BLaER1 (cell line): ENCODE measurements around the gene ATRN.

Experiments used
- H3K27ac ChIP-seq: shearing (Covaris generic); formaldehyde crosslinking; 2 replicates; pipeline ENCODE4 v1.8.1; 2022
- H3K27me3 ChIP-seq: shearing (Covaris generic); formaldehyde crosslinking; 2 replicates; pipeline ENCODE4 v1.8.1; 2022
- H3K36me3 ChIP-seq: shearing (Covaris generic); formaldehyde crosslinking; 2 replicates; pipeline ENCODE4 v1.8.1; 2022
- H3K4me1 ChIP-seq: shearing (Covaris generic); formaldehyde crosslinking; 2 replicates; pipeline ENCODE4 v1.8.1; 2022
- H3K4me2 ChIP-seq: shearing (Covaris generic); formaldehyde crosslinking; 2 replicates; pipeline ENCODE4 v1.8.1; 2022
- H3K4me3 ChIP-seq: shearing (Covaris generic); formaldehyde crosslinking; 2 replicates; pipeline ENCODE4 v1.8.1; 2022
- H3K9ac ChIP-seq: shearing (Covaris generic); formaldehyde crosslinking; 2 replicates; pipeline ENCODE4 v1.8.1; 2022
- H3K9me3 ChIP-seq: shearing (Covaris generic); formaldehyde crosslinking; 2 replicates; pipeline ENCODE4 v1.8.1; 2022
- H4K20me1 ChIP-seq: shearing (Covaris generic); formaldehyde crosslinking; 2 replicates; pipeline ENCODE4 v1.8.1; 2022
- Cebpa-rat ChIP-seq: shearing (Covaris generic); IDR thresholded peaks from 2 replicates; pipeline ENCODE4 v1.8.1; 2022

The ATRN gene

GRCh38 chr20:3659492-3660261 is 188.9 kb downstream of the ATRN start:
- Histone ChIP-seq H3K4me2 (no peak overlapping the region), H3K9me3 (no peaks in the 10 kb centered on the region), H3K36me3 (no peaks in the 10 kb centered on the region), H3K27me3 (peaks cover 42% of the 10 kb centered on the region), H3K4me3 (no peak overlapping the region), H4K20me1 (no peaks in the 10 kb centered on the region; the same call in 1 of the 2 replicates), H3K4me1 (peaks cover 25% of the 10 kb centered on the region), H3K27ac (no peak overlapping the region), H3K9ac (no peak overlapping the region)
- no peak for TF ChIP-seq Cebpa-rat

- Histone ChIP-seq H3K27me3 (peaks cover 42% of the 10 kb centered on the region), H3K4me3 (no peak overlapping the region), H3K9ac (no peak overlapping the region), H4K20me1 (no peaks in the 10 kb centered on the region; the same call in 1 of the 2 replicates), H3K4me1 (peaks cover 29% of the 10 kb centered on the region), H3K36me3 (no peaks in the 10 kb centered on the region), H3K27ac (no peak overlapping the region), H3K9me3 (no peaks in the 10 kb centered on the region), H3K4me2 (peak overlapping the region; percentile 36)
- TF ChIP-seq Cebpa-rat = no peak
Measured at GRCh38 chr20:3660262-3661059, 189.6 kb downstream of the ATRN start.

GRCh38 chr20:3661060-3661813 is 190.4 kb downstream of the ATRN start:
- H3K27ac ChIP-seq = no peak overlapping the region
- peaks cover 37% of the 10 kb centered on the region for H3K4me1 ChIP-seq
- no peak overlapping the region for H3K4me3 ChIP-seq
- H4K20me1 ChIP-seq = no peaks in the 10 kb centered on the region; the same call in 1 of the 2 replicates
- TF ChIP-seq Cebpa-rat = no peak
- peaks cover 42% of the 10 kb centered on the region for H3K27me3 ChIP-seq
- H3K9me3 ChIP-seq = no peaks in the 10 kb centered on the region
- no peaks in the 10 kb centered on the region for H3K36me3 ChIP-seq
- H3K9ac ChIP-seq = no peak overlapping the region
- peak overlapping the region; percentile 36 for H3K4me2 ChIP-seq

GRCh38 chr20:3661814-3662665 is 191.2 kb downstream of the ATRN start:
- Histone ChIP-seq H3K4me2 (no peak overlapping the region), H3K27ac (no peak overlapping the region), H4K20me1 (no peaks in the 10 kb centered on the region; the same call in 1 of the 2 replicates), H3K9ac (no peak overlapping the region), H3K4me1 (peaks cover 45% of the 10 kb centered on the region), H3K4me3 (no peak overlapping the region), H3K36me3 (no peaks in the 10 kb centered on the region), H3K27me3 (peaks cover 42% of the 10 kb centered on the region), H3K9me3 (no peaks in the 10 kb centered on the region)
- no peak for TF ChIP-seq Cebpa-rat

GRCh38 chr20:3663031-3663701 is 192.3 kb downstream of the ATRN start, which contains the start of gene GFRA4:
TSS of gene GFRA4 (minus strand) at chr20:3663399. CDS start at chr20:3663399, 0 bp downstream.
- Histone ChIP-seq H3K9ac (no peak within 1 kb of the TSS), H4K20me1 (no peaks in the 10 kb centered on the region; the same call in 1 of the 2 replicates), H3K9me3 (no peaks in the 10 kb centered on the region), H3K4me3 (no peak within 1 kb of the TSS), H3K4me1 (peaks cover 53% of the 10 kb centered on the region), H3K27ac (no peak within 1 kb of the TSS), H3K36me3 (no peaks in the 10 kb centered on the region), H3K27me3 (peaks cover 42% of the 10 kb centered on the region), H3K4me2 (no peak within 1 kb of the TSS)
- TF ChIP-seq Cebpa-rat = no peak

- Histone ChIP-seq H3K4me3 (no peak overlapping the region), H3K27ac (no peak overlapping the region), H3K27me3 (peaks cover 42% of the 10 kb centered on the region), H3K9ac (no peak overlapping the region), H3K4me2 (no peak overlapping the region), H3K9me3 (no peaks in the 10 kb centered on the region), H4K20me1 (no peaks in the 10 kb centered on the region; the same call in 1 of the 2 replicates), H3K4me1 (peaks cover 53% of the 10 kb centered on the region), H3K36me3 (no peaks in the 10 kb centered on the region)
- TF ChIP-seq Cebpa-rat = no peak
Measured at GRCh38 chr20:3663858-3664257, 193.0 kb downstream of the ATRN start.

- peaks cover 79% of the 10 kb centered on the region for H3K4me1 ChIP-seq
- H3K27ac ChIP-seq = no peak overlapping the region
- peak overlapping the region; percentile 79 for H3K4me2 ChIP-seq
- H3K9me3 ChIP-seq = no peaks in the 10 kb centered on the region
- no peaks in the 10 kb centered on the region for H3K36me3 ChIP-seq
- no peaks in the 10 kb centered on the region for H4K20me1 ChIP-seq
- H3K9ac ChIP-seq = no peak overlapping the region
- H3K4me3 ChIP-seq = no peak overlapping the region
- peaks cover 8% of the 10 kb centered on the region for H3K27me3 ChIP-seq
- no peak for TF ChIP-seq Cebpa-rat
Measured at GRCh38 chr20:3667434-3668037, 196.7 kb downstream of the ATRN start.

- no peak for TF ChIP-seq Cebpa-rat
Measured at GRCh38 chr20:3669710-3670367, 199.0 kb downstream of the ATRN start.

More at GRCh38 chr20:3669710-3670367, 199.0 kb downstream of the ATRN start:
- Histone ChIP-seq H3K4me1 (peaks cover 84% of the 10 kb centered on the region), H3K36me3 (no peaks in the 10 kb centered on the region), H4K20me1 (no peaks in the 10 kb centered on the region), H3K27ac (peak overlapping the region; percentile 89), H3K4me3 (peak overlapping the region; percentile 37; the same call in 1 of the 2 replicates), H3K9me3 (no peaks in the 10 kb centered on the region), H3K9ac (peak overlapping the region; percentile 66; the same call in 1 of the 2 replicates), H3K27me3 (peaks cover 15% of the 10 kb centered on the region; the same call in 1 of the 2 replicates), H3K4me2 (peak overlapping the region; percentile 99)
